ENCODE results near the gene TRA2B.
A peak's percentile ranks its signal among the peaks of the same experiment; 100 is the strongest.

The TRA2B gene

GRCh38 chr3:185937689-185938374, at the start of gene TRA2B:
Gene TRA2B, minus strand, starts transcription at chr3:185938014. Its CDS starts 154 bp downstream, at chr3:185937860.
- peak; percentile 99 for DNase-seq

GRCh38 chr3:185986198-185986777, 48.5 kb upstream of the TRA2B start:
- no peak for DNase-seq

GRCh38 chr3:185984203-185984602, 46.4 kb upstream of the TRA2B start:
- DNase-seq: no peak

GRCh38 chr3:185983495-185984141, 45.8 kb upstream of the TRA2B start:
- peak; percentile 49 for DNase-seq

GRCh38 chr3:185982632-185983031, 44.8 kb upstream of the TRA2B start:
- no peak for DNase-seq

- DNase-seq: no peak
Measured at GRCh38 chr3:185981621-185982020, 43.8 kb upstream of the TRA2B start.

- DNase-seq: no peak
Measured at GRCh38 chr3:185979721-185980121, 41.9 kb upstream of the TRA2B start.

GRCh38 chr3:185978516-185978915, 40.7 kb upstream of the TRA2B start:
- no peak for DNase-seq

GRCh38 chr3:185977679-185978040, 39.8 kb upstream of the TRA2B start:
- DNase-seq: no peak

- peak; percentile 85 for DNase-seq
Measured at GRCh38 chr3:185976977-185977678, 39.3 kb upstream of the TRA2B start.

GRCh38 chr3:185976100-185976499, 38.3 kb upstream of the TRA2B start:
- no peak for DNase-seq

- no peak for DNase-seq
Measured at GRCh38 chr3:185971579-185971978, 33.8 kb upstream of the TRA2B start.

GRCh38 chr3:185968168-185968567, 30.4 kb upstream of the TRA2B start:
- DNase-seq: no peak

GRCh38 chr3:185966655-185967054, 28.8 kb upstream of the TRA2B start:
- no peak for DNase-seq

GRCh38 chr3:185965496-185965895, 27.7 kb upstream of the TRA2B start:
- no peak for DNase-seq

GRCh38 chr3:185961675-185962232, 23.9 kb upstream of the TRA2B start:
- no peak for DNase-seq

- DNase-seq: no peak
Measured at GRCh38 chr3:185960522-185961288, 22.9 kb upstream of the TRA2B start.

- DNase-seq: no peak
Measured at GRCh38 chr3:185959609-185960521, 22.1 kb upstream of the TRA2B start.

- no peak for DNase-seq
Measured at GRCh38 chr3:185958626-185959025, 20.8 kb upstream of the TRA2B start.

- DNase-seq: no peak
Measured at GRCh38 chr3:185956244-185956643, 18.4 kb upstream of the TRA2B start.

- no peak for DNase-seq
Measured at GRCh38 chr3:185954366-185954723, 16.5 kb upstream of the TRA2B start.

GRCh38 chr3:185950728-185951127, 12.9 kb upstream of the TRA2B start:
- no peak for DNase-seq

Measured in activated naive CD4-positive, alpha-beta T cell treated with anti-CD3 and anti-CD28 coated beads, Interleukin-2, amount 50 U/mL, for 16 hours (primary cell).